Measurements from ENCODE around the gene ADTRP.

DNA sequence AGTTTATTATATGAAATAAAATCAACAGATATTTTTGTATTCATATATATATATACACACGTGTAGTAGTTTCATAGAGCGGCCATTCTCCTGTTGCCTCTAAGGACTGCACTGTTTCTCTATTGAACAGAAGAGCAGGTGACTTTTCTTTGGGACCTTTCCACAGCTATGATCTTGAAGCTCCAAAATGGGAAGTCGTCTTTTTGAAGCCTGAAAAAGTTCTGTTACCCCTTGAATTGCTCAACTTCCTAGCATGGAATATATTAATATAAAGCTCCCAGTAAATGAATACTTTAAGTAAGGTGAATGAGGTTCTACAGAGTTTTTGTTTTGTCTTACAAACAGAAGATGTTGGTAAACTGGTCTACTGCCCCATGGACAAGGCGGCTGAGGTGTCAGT is 42.2 kb upstream of the ADTRP start:
- TF ChIP-seq, protein P1, sequence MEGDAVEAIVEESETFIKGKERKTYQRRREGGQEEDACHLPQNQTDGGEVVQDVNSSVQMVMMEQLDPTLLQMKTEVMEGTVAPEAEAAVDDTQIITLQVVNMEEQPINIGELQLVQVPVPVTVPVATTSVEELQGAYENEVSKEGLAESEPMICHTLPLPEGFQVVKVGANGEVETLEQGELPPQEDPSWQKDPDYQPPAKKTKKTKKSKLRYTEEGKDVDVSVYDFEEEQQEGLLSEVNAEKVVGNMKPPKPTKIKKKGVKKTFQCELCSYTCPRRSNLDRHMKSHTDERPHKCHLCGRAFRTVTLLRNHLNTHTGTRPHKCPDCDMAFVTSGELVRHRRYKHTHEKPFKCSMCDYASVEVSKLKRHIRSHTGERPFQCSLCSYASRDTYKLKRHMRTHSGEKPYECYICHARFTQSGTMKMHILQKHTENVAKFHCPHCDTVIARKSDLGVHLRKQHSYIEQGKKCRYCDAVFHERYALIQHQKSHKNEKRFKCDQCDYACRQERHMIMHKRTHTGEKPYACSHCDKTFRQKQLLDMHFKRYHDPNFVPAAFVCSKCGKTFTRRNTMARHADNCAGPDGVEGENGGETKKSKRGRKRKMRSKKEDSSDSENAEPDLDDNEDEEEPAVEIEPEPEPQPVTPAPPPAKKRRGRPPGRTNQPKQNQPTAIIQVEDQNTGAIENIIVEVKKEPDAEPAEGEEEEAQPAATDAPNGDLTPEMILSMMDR (conservative IDR thresholded peaks at IDR 0.05 in 1 of 2, IDR thresholded peaks at IDR 0.05 in 1 of 2; ENCODE audit: low read depth in 1 of 2, low read length in 2 of 2) = no peak
- no peak for TF ChIP-seq EZH2 (IDR thresholded peaks at IDR 0.05; ENCODE audit: low read length, missing control alignments)
